SK-N-SH (cell line): ENCODE measurements around the gene SLC25A33. TPM values are rescaled to one million over a fixed set of nuclear protein-coding genes. Genes with fewer than 3 reads are reported as not detected.
A peak's percentile ranks its signal among the peaks of the same experiment; 100 is the strongest.

ENCODE experiments used
- CTCF ChIA-PET: fragments of 300-600, 350-600 bp; formaldehyde crosslinking; extraction: SDS; loops from one replicate; lab custom pipeline; 2021; lab: Yijun Ruan, JAX
- POLR2A ChIA-PET: fragments of 350-600 bp; sonication (Branson Sonifier 250); formaldehyde crosslinking; extraction: SDS; loops from one replicate; lab custom pipeline; 2020; ENCODE audit warnings: antibody characterized with exemption, inconsistent platforms; lab: Yijun Ruan, JAX
- DNase-seq: peaks from one replicate; pipeline ENCODE4 v3.0.0; 2012
- H2AFZ ChIP-seq: fragments of 200-600 bp; sonication (generic); 2 replicates; pipeline ENCODE4 v1.8.1; 2016; ENCODE audit warnings: antibody characterized with exemption, mild to moderate bottlenecking, low read depth
- H3F3A ChIP-seq: fragments of 200-600 bp; sonication (generic); replicated peaks from 2 replicates; pipeline ENCODE3; 2016; ENCODE audit warnings: antibody characterized with exemption, mild to moderate bottlenecking; ENCODE audit not compliant: insufficient read depth
- H3K27ac ChIP-seq, 2 experiments: fragments of 200-500 bp in 1 of 2; fragments of 200-600 bp in 1 of 2; sonication (Bioruptor generic) in 1 of 2; sonication (generic), shearing (Covaris generic) in 1 of 2; 2 replicates each; pipeline versions ENCODE4 v1.5.1 to v1.6.1; 2014 to 2016; ENCODE audit warnings: low read depth in 2 of 2, inconsistent platforms in 1 of 2, low read length in 1 of 2, mild to moderate bottlenecking in 1 of 2, mixed read lengths in 1 of 2
- H3K27me3 ChIP-seq: fragments of 200-600 bp; sonication (generic), shearing (Covaris generic); 2 replicates; pipeline ENCODE4 v1.6.1; 2016; ENCODE audit warnings: mixed run types; ENCODE audit not compliant: insufficient read depth
- H3K36me3 ChIP-seq, 2 experiments: fragments of 200-500 bp in 1 of 2; fragments of 200-600 bp in 1 of 2; sonication (Bioruptor generic) in 1 of 2; sonication (generic) in 1 of 2; replicated peaks in 1 of 2; 2 replicates each; pipeline versions ENCODE3 to v1.5.1; 2014 to 2016; ENCODE audit warnings: low read length in 1 of 2, mild to moderate bottlenecking in 1 of 2; ENCODE audit not compliant: insufficient read depth in 2 of 2, control insufficient read depth in 1 of 2
- H3K4me1 ChIP-seq, 2 experiments: fragments of 200-500 bp in 1 of 2; fragments of 200-600 bp in 1 of 2; sonication (Bioruptor generic) in 1 of 2; sonication (generic), shearing (Covaris generic) in 1 of 2; 2 replicates each; pipeline versions ENCODE4 v1.5.1 to v1.6.1; 2014 to 2016; ENCODE audit warnings: low read depth in 1 of 2, low read length in 1 of 2, mixed run types in 1 of 2; ENCODE audit not compliant: insufficient read depth in 2 of 2, control insufficient read depth in 1 of 2
- H3K4me2 ChIP-seq: fragments of 200-600 bp; sonication (generic), shearing (Covaris generic); 2 replicates; pipeline ENCODE4 v1.6.1; 2017; ENCODE audit warnings: mixed run types
- H3K4me3 ChIP-seq, 2 experiments: fragments of 200-500 bp in 1 of 2; fragments of 200-600 bp in 1 of 2; sonication (Bioruptor generic) in 1 of 2; sonication (generic), shearing (Covaris generic) in 1 of 2; 2 replicates each; pipeline versions ENCODE4 v1.5.1 to v1.8.1; 2014 to 2016; ENCODE audit warnings: low read depth in 2 of 2, inconsistent platforms in 1 of 2, low read length in 1 of 2, mild to moderate bottlenecking in 1 of 2, mixed read lengths in 1 of 2, moderate library complexity in 1 of 2
- H3K79me2 ChIP-seq: fragments of 200-600 bp; sonication (generic); 2 replicates; pipeline ENCODE4 v1.8.1; 2017; ENCODE audit warnings: mild to moderate bottlenecking; ENCODE audit not compliant: insufficient read depth
- H3K9ac ChIP-seq: fragments of 200-600 bp; sonication (generic); 2 replicates; pipeline ENCODE4 v1.6.1; 2017; ENCODE audit warnings: mixed run types
- H3K9me2 ChIP-seq: fragments of 200-600 bp; sonication (generic); 2 replicates; pipeline ENCODE4 v1.6.1; 2017; ENCODE audit warnings: mixed run types
- H3K9me3 ChIP-seq: fragments of 200-600 bp; sonication (generic); 2 replicates; pipeline ENCODE4 v1.6.1; 2017; ENCODE audit warnings: mixed run types, mild to moderate bottlenecking, moderate library complexity
- H4K20me1 ChIP-seq: fragments of 200-600 bp; sonication (generic); 2 replicates; pipeline ENCODE4 v1.6.1; 2017; ENCODE audit warnings: mild to moderate bottlenecking, mixed run types; ENCODE audit not compliant: insufficient read depth
- CHD2 ChIP-seq: fragments of 150-350 bp; IDR thresholded peaks from 2 replicates; pipeline ENCODE4 v1.6.1; 2018; ENCODE audit warnings: low read length; ENCODE audit not compliant: partially characterized antibody
- EZH2phosphoT487 ChIP-seq: fragments of 200-600 bp; sonication (generic); IDR thresholded peaks from 2 replicates; pipeline ENCODE4 v1.6.1; 2017; ENCODE audit warnings: low read depth, mixed run types, mild to moderate bottlenecking, antibody characterized with exemption, moderate library complexity, borderline replicate concordance
- FOSL2 ChIP-seq: IDR thresholded peaks from 2 replicates; pipeline ENCODE4 v1.4.0; 2012; ENCODE audit warnings: low read depth, mild to moderate bottlenecking, moderate library complexity, borderline replicate concordance
- FOXJ3 ChIP-seq: sonication (generic); formaldehyde crosslinking; IDR thresholded peaks from 2 replicates; pipeline ENCODE4 v1.5.1; 2020; ENCODE audit warnings: mild to moderate bottlenecking, missing genetic modification reagents
- GATA2 ChIP-seq: sonication (generic); formaldehyde crosslinking; IDR thresholded peaks from 2 replicates; pipeline ENCODE4 v1.5.0; 2020; ENCODE audit warnings: mild to moderate bottlenecking, missing genetic modification reagents
- MXI1 ChIP-seq: IDR thresholded peaks from 2 replicates; pipeline ENCODE4 v1.6.1; 2012; ENCODE audit warnings: mild to moderate bottlenecking, low read depth, low read length, improper control_type of control experiment
- NFIC ChIP-seq: IDR thresholded peaks from 2 replicates; pipeline ENCODE4 v1.4.0; 2012; ENCODE audit warnings: borderline replicate concordance
- NRF1 ChIP-seq: IDR thresholded peaks from 2 replicates; pipeline ENCODE4 v1.6.1; 2012; ENCODE audit warnings: low read depth, mild to moderate bottlenecking, low read length
- POLR2AphosphoS5 ChIP-seq: IDR thresholded peaks from 2 replicates; pipeline ENCODE4 v1.6.1; 2012; ENCODE audit warnings: low read depth, low read length
- RFX5 ChIP-seq: IDR thresholded peaks from 2 replicates; pipeline ENCODE4 v1.6.1; 2012; ENCODE audit warnings: mild to moderate bottlenecking, improper control_type of control experiment, low read length
- SIN3A ChIP-seq: IDR thresholded peaks from 2 replicates; pipeline ENCODE4 v1.6.1; 2012; ENCODE audit warnings: low read depth, mild to moderate bottlenecking, low read length, moderate library complexity, borderline replicate concordance
- SMC3 ChIP-seq: IDR thresholded peaks from 2 replicates; pipeline ENCODE4 v1.6.1; 2012; ENCODE audit warnings: low read depth, low read length, improper control_type of control experiment
- TAF1 ChIP-seq: IDR thresholded peaks from 2 replicates; pipeline ENCODE4 v1.6.1; 2012; ENCODE audit warnings: low read depth, mild to moderate bottlenecking, low read length, moderate library complexity, borderline replicate concordance
- WGBS: methylation state at CpG from one replicate; pipeline ENCODE4 v1.1.6; 2017; ENCODE audit warnings: low lambda C conversion rate; 5-methylcytosine and 5-hydroxymethylcytosine counted together
- polyA plus RNA-seq, 3 experiments: library from polyadenylated mRNA; depleted of rRNA; stranded (reverse); fragments of >200 nt; gene quantifications; 2 replicates each; pipeline ENCODE4 v1.2.3, GENCODE V29; 2012
- TF ChIP-seq, protein P1 (sequence below): IDR thresholded peaks from 2 replicates; pipeline ENCODE4; 2012
- TF ChIP-seq, protein P2 (sequence below): IDR thresholded peaks from 2 replicates; pipeline ENCODE4 v1.4.0; 2012; ENCODE audit warnings: low read depth, borderline replicate concordance
- TF ChIP-seq, protein P3 (sequence below): fragments of 150-350 bp; IDR thresholded peaks from 2 replicates; pipeline ENCODE4 v1.6.1; 2017; ENCODE audit warnings: antibody characterized with exemption, low read length, low read depth, borderline replicate concordance
- TF ChIP-seq, protein P4 (sequence below): IDR thresholded peaks from 2 replicates; pipeline ENCODE4 v1.4.0; 2012; ENCODE audit warnings: low read depth, borderline replicate concordance
- TF ChIP-seq, protein P5 (sequence below): fragments of 150-350 bp; IDR thresholded peaks from 2 replicates; pipeline ENCODE4 v1.6.1; 2016; ENCODE audit warnings: mild to moderate bottlenecking, low read depth, low read length

SLC25A33 gene
- polyA plus RNA-seq, 1 of the 3 experiments (the other 2 are of a cell fraction), result 4.8 TPM

DNA sequence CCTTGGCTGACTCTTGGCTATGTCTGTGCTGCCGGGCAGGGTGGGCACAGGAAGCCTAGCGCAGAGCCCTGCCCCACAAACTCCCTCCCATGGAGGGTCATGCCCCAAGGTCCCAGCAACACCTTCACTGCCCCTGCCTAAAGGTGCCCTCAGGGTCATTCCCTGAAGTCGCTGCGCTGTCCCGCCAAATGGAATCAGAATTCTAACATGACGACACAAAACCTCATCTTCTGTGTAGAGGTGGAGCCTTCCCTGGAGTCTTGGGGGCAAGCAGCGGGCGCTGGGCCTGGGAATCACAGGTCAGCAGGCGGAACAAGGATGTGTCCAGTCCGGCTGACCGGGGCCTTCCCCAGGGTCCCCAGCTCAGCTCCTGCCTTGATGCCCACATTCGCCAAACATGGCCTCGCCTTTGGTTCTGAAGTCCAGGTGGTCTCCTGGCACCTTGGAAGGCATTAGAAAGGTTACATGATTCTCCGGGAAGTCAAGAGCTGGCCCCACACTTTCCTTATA lies 66.7 kb downstream of the SLC25A33 start:
- H3K36me3 ChIP-seq, result peaks cover 0 to 40% of the 10 kb centered on the region in 2 experiments
- DNase-seq, result no peak
- H3K4me1 ChIP-seq, result peaks cover 0 to 48% of the 10 kb centered on the region in 2 experiments; a peak in 2 of 4 replicates
- H3K79me2 ChIP-seq, result no peaks in the 10 kb centered on the region
- H3K4me3 ChIP-seq, result no peak overlapping the region
- peak overlapping the region in 1 of 2 experiments; percentile 77; a peak in 1 of 4 replicates for H3K27ac ChIP-seq
- no peaks in the 10 kb centered on the region for H4K20me1 ChIP-seq
- no peaks in the 10 kb centered on the region for H3K9me3 ChIP-seq
- ChIA-PET CTCF (interaction anchor here (0.7 to 3.3 kb wide), 4 partner anchors 10 to 22 kb away, joined by 3 to 13 read pairs (median 4); no protein-coding TSS in a partner anchor), POLR2A (no interaction called here)
- no peaks in the 10 kb centered on the region for H3F3A ChIP-seq
- H3K9ac ChIP-seq, result no peak overlapping the region
- TF ChIP-seq, protein P1, sequence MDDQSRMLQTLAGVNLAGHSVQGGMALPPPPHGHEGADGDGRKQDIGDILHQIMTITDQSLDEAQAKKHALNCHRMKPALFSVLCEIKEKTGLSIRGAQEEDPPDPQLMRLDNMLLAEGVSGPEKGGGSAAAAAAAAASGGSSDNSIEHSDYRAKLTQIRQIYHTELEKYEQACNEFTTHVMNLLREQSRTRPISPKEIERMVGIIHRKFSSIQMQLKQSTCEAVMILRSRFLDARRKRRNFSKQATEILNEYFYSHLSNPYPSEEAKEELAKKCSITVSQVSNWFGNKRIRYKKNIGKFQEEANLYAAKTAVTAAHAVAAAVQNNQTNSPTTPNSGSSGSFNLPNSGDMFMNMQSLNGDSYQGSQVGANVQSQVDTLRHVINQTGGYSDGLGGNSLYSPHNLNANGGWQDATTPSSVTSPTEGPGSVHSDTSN, result no peak
- TF ChIP-seq NRF1, result no peak
- no peak for TF ChIP-seq POLR2AphosphoS5
- TF ChIP-seq, protein P2, sequence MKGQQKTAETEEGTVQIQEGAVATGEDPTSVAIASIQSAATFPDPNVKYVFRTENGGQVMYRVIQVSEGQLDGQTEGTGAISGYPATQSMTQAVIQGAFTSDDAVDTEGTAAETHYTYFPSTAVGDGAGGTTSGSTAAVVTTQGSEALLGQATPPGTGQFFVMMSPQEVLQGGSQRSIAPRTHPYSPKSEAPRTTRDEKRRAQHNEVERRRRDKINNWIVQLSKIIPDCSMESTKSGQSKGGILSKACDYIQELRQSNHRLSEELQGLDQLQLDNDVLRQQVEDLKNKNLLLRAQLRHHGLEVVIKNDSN, result no peak
- TF ChIP-seq MXI1, result no peak
- no peak for TF ChIP-seq TAF1
- no peak for TF ChIP-seq FOSL2
- TF ChIP-seq CHD2, result no peak
- TF ChIP-seq, protein P3, sequence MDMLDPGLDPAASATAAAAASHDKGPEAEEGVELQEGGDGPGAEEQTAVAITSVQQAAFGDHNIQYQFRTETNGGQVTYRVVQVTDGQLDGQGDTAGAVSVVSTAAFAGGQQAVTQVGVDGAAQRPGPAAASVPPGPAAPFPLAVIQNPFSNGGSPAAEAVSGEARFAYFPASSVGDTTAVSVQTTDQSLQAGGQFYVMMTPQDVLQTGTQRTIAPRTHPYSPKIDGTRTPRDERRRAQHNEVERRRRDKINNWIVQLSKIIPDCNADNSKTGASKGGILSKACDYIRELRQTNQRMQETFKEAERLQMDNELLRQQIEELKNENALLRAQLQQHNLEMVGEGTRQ, result no peak
- TF ChIP-seq, protein P4, sequence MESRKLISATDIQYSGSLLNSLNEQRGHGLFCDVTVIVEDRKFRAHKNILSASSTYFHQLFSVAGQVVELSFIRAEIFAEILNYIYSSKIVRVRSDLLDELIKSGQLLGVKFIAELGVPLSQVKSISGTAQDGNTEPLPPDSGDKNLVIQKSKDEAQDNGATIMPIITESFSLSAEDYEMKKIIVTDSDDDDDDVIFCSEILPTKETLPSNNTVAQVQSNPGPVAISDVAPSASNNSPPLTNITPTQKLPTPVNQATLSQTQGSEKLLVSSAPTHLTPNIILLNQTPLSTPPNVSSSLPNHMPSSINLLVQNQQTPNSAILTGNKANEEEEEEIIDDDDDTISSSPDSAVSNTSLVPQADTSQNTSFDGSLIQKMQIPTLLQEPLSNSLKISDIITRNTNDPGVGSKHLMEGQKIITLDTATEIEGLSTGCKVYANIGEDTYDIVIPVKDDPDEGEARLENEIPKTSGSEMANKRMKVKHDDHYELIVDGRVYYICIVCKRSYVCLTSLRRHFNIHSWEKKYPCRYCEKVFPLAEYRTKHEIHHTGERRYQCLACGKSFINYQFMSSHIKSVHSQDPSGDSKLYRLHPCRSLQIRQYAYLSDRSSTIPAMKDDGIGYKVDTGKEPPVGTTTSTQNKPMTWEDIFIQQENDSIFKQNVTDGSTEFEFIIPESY, result no peak
- no peak for TF ChIP-seq SIN3A
- no peak for TF ChIP-seq GATA2
- no peak for TF ChIP-seq SMC3
- TF ChIP-seq FOXJ3 (CRISPR knock-in tag), result no peak
- TF ChIP-seq NFIC, result no peak
- TF ChIP-seq, protein P5, sequence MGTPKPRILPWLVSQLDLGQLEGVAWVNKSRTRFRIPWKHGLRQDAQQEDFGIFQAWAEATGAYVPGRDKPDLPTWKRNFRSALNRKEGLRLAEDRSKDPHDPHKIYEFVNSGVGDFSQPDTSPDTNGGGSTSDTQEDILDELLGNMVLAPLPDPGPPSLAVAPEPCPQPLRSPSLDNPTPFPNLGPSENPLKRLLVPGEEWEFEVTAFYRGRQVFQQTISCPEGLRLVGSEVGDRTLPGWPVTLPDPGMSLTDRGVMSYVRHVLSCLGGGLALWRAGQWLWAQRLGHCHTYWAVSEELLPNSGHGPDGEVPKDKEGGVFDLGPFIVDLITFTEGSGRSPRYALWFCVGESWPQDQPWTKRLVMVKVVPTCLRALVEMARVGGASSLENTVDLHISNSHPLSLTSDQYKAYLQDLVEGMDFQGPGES, result no peak
- no peak for TF ChIP-seq EZH2phosphoT487
- TF ChIP-seq RFX5, result no peak
- no peak overlapping the region for H3K4me2 ChIP-seq
- no peaks in the 10 kb centered on the region for H3K27me3 ChIP-seq
- H2AFZ ChIP-seq, result no peak overlapping the region
- 95% methylated on average over 9 of the region's 14 CpGs for WGBS
- H3K9me2 ChIP-seq, result no peaks in the 10 kb centered on the region
